Fibroblast of gingiva (primary cell): Measurements from ENCODE around the gene CDC40.
"Not testable (repeated sequence)": the region's sequence is repeated elsewhere in the genome, so short reads cannot be mapped to it uniquely, and the experiment has no call there.

Source experiments
- DNase-seq: peaks from one replicate; pipeline ENCODE4 v3.0.0-alpha.2; 2011; ENCODE audit warnings: low read depth

Gene CDC40

DNA sequence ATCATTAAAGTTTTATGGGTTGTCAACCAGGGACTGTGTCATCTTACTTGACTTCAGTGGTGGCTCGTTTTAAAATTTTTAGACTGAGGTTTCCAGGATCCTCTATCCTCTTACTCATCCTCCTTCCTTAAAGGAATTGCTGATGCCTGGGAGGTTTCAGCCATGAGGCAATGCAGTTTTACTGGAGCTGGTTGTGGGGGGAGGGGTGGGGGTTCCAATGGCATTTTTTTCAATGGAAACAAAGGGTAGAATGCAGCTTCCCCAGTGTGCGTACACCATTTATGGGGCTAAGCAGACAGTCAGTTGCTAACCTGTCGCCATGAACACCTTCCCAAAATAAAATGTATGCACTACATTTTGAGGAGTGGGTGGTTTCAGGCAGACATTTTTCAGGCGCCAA lies 89.9 kb downstream of the CDC40 start:
- no peak for DNase-seq

DNA sequence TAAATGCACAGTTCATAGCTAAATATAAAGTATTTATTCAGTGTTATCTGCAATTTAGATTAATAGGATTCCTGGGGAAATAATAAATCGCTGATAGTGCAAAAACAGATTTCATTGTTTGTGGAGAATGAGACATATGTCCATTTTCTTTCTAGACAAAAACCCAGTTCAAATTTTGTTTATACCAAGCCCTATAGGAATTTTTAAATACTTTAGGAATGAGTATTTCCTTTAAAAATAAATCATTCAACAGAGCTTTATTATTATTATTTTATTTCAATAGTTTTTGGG lies 91.5 kb downstream of the CDC40 start:
- no peak for DNase-seq

DNA sequence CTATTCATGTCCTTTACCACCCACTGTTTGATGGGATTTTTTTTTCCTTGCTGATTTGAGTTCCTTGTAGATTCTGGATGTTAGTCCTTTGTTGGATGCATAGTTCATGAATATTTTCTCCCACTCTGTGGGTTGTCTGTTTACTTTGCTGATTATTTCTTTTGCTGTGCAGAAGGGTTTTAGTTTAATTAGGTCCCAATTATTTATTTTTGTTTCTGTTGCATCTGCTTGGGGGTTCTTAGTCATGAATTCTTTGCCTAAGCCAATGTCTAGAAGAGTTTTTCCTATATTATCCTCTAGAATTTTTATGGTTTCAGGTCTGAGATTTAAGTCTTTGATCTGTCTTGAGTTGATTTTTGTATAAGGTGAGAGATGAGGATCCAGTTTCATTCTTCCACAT lies 92.6 kb downstream of the CDC40 start:
- DNase-seq, result not testable (repeated sequence)

DNA sequence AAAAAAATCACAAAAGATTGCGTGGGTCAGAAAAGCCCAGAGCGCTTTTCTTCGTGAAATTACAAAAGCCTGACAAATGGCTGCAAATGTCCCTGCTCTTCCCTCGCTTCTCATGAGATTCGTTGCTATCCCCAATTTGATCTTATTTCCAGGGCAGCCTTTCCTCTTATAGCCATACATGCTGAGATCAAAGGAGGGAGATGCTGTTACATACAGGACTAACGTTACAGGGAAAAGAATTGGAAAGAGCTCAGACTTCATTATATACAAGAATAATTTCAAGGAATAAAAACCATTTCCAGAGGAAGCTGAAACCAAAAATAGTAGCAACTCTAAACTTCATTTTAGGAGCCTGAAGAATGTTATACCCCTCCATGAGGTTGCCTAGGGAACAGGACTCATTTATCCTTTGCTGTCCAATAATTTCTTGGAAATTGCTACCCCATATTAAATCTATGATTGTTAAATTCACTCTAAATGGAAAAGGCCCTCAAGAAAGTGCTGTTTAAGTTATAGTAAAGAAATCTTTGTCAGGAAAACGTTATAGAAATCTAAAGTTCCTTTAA lies 97.0 kb downstream of the CDC40 start:
- DNase-seq, result no peak
